Activated CD8-positive, alpha-beta memory T cell treated with anti-CD3 and anti-CD28 coated beads for 1 hour (primary cell): ENCODE results near the gene SOS1.
A peak's percentile ranks its signal among the peaks of the same experiment; 100 is the strongest.
"Not testable (repeated sequence)": the region's sequence is repeated elsewhere in the genome, so short reads cannot be mapped to it uniquely, and the experiment has no call there.

Experiments
- DNase-seq, 2 donors: peaks; one replicate each; pipeline ENCODE4 v3.0.0-alpha.2; 2020; ENCODE audit warnings: low read depth in 1 of 2; ENCODE audit errors: extremely low read depth in 1 of 2

SOS1 gene

DNA sequence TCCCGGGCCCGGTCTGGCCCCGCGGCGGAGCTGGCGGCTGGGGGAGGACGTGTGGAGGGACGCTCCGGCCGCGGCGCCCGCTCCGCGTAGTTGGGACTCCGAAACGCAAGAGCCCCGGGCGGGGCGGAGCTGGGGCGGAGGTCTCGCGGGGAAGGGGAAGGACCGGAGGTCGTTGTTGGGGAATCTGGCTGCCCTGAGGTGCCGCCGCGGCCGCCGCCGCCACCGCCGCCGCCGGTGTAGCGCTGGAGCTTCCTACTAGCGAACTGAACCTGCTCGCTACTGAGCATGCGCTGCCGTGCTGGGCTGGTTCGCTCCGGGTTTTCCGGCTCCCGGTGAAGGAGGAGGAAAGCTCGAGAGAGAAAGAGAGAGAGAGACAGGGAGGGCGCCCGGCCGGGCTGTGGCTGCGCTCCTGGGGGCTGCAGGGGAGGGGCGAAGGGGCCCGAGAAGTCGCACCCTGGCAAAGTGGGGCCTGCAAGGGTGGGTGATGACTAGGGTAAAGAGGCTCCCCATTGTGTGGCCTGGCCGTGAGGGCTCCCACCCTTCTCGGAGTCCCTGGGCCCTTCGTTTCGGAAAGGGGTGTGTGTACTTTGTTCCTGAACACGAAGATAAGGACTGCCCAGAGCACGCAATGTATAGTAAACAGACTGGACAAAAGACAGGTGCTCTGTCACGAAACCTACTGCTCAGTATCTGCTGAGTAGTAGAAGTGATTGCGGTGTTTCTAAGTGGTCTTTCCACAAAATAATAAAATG is at the start of gene SOS1:
Gene SOS1 (minus strand): TSS at position 281 of the 752 bp plus-strand sequence. CDS start 629 bp downstream, outside the sequence.
- DNase-seq: peak; percentile 83 to 89

DNA sequence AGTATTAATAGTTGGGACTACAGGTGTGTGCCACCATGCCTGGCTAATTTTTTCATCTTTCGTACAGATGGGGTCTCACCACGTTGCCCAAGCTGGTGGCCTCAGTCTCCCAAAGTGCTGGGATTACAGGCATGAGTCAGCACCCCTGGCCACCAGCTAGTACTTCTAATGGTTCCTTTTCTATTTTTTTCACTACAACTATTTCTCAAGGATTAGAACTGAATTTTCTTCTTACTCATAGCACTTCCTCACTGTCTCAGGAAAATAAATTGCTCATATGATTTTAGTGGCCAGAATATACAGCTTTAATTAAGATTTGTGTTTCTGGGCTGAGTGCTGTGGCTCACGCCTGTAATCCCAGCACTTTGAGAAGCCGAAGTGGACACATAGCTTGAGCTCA is 43.2 kb upstream of the SOS1 start:
- DNase-seq: no peak

DNA sequence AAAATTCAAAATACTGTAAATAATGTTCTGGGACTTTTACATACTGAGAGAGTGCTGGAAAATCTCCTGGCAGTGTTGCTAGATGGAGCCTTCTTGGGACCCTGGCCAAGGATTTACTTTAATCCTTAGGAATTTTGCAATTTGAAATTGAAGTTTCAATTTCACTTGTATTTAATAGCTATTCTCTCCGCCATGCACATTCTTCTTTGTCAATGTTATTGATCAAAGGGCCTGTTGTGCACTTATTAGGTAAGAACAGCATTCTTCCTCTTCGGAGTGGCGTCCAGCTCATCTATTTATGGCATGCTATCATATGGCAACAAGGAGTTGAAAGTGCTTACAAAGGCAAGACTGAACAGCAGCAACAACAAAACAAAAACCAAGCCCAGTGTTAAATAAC is 40.1 kb upstream of the SOS1 start:
- no peak for DNase-seq

DNA sequence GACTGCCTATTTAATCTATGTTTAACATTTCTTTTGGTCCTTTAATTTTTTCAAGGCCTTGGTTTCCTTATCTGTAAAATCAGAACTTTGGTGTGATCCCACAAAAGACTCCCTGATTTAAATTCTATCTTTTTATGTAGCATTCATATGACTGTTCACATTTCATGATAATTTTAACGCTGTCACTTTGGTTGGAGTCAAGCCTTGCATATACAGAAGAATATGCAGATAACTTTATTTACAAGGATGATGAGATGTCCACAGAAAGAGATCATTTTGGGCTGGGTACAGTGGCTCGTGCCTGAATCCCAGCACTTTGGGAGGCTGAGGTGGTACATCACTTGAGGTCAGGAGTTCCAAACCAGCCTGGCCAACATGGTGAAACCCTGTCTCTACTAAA is 38.4 kb upstream of the SOS1 start:
- no peak for DNase-seq

DNA sequence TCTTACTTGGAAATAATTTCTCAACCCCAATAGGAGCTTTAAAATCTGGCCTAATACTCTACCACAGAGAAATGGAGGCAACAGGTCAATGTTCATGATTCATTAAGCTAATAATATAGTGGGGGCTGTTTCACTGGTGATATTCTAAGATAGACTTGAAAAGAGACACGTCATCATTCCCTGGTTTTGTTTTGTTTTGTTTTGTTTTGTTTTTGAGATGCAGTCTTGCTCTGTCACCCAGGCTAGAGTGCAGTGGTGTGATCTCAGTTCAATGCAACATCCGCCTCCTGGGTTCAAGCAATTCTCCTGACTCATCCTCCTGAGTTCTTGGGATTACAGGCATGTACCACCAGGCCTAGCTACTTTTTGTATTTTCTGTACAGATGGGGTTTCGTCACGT is 37.5 kb upstream of the SOS1 start:
- DNase-seq: no peak

DNA sequence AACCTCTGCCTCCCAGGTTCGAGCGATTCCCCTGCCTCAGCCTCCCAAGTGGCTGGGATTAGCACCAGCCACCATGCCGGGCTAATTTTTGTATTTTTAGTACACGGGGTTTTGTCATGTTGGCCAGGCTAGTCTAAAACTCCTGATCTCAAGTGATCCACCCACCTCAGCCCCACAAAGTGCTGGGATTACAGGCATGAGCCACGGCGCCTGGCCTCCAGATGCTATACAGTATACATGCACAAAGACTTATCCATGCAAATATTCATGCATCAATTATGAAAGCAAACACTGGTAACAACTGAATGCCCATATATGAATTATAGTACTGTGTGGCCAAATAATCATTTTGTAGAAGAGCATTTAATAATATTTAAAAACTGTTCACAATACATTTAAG is 36.0 kb upstream of the SOS1 start:
- DNase-seq: no peak

DNA sequence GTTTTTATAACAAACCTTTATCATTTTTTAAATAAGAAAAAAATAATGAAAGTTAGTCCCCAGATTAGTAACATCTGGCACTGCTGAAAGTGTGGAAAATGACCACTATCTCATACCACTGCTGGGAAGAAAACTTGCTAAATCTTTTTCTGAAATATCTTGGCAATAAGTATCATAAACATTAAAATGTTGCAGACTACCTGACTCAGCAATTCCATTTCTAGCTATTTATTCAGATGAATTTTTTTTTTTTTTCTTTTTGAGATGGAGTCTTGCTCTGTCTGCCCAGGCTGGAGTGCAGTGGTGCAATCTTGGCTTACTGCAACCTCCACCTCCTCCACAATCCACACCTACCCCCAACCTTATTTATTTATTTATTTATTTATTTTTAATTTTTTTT is 35.3 kb upstream of the SOS1 start:
- DNase-seq: no peak

DNA sequence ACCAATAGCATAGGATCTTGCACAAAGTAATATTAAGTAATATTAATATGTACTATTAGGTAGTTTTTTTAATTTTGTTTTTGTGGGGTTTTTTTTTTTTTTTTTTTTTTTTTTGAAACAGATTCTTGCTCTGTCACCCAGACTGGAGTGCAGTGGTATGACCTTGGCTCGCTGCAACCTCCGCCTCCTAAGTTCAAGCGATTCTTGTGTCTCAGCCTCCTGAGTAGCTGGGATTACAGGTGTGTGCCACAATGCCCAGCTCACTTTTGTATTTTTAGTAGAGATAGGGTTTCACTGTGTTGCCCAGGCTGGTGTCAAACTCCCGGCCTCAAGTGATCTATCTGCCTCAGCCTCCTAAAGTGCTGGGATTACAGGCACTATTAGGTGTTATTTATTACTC is 34.7 kb upstream of the SOS1 start:
- DNase-seq: not testable (repeated sequence)

DNA sequence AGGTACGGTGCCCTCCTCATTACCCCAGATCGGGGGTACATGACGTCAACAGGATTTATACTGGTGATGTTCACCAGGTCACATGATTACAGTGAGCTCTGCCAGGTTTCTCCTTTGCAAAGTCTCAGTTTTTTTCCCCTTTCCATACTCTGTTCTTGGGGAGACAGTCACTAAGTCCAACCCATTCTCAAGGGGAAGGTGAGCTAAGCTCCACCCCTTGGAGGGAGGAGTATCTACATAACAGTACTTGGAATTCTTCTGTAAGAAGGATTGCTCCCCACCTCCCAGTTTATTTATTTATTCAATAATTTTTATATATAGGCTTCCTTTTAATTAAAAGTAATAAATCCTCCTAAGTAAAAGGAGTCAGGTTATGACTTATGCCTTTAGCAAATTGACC is 34.1 kb upstream of the SOS1 start:
- DNase-seq: no peak

DNA sequence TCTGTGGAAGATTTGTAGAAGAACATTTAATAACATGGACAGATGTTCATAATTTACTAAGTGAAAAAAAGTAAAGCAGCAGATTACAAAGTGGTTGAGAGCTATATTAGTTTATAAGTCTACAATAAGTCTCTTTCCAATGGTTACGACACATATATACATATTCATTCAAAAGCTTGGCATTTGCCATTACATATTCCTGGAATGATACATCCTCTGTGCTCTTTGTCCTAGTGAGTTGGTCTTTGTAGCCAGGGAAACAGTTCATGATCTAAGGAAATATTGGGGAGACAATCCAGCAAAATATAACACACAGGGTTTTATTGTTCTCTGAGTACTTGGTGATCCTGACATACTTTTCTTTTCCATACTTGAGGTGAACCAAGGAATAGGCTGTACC is 32.5 kb upstream of the SOS1 start:
- DNase-seq: no peak

DNA sequence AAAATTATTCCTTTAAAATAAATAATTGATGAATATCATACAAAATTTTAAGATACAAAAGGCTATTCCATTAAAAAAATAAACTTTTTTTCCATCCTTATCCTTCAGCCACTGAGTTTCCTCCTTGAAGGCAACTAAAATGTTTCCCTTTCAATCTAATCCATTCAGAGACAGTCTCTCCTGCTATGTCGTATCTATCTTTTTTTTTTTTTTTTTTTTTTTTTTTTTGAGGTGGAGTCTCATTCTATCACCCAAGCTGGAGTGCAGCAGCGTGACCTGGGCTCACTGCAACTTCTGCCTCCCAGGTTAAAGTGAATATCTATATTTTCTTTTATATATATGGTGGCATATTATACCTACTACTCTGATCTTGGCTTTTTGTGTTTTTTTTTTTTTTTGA is 31.7 kb upstream of the SOS1 start:
- no peak for DNase-seq

DNA sequence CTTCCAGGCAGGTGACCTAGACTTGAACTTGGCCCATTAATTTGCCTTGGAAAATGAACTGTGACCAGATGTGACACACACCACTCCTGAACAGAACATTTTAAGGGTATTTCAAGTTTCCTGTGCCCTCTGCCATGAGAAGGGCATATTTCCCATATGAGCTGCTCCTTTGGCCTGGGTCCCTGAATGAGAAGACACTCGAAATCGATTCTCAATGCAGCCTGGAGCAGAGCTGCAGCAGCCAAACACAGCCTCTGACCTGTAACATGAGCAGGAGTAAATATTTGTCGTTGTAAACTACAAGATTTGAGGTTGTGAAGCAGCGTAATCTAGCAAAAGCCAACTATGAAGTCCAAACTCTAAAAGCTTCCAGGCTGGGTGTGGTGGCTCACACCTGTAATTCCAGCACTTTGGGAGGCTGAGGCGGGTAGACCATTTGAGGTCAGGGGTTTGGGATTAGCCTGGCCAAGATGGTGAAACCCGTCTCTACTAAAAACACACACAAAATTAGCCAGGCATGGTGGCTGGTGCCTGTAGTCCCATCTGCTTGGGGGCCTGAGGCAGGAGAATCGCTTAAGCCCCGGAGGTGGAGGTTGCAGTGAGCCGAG is 30.1 kb upstream of the SOS1 start:
- no peak for DNase-seq

DNA sequence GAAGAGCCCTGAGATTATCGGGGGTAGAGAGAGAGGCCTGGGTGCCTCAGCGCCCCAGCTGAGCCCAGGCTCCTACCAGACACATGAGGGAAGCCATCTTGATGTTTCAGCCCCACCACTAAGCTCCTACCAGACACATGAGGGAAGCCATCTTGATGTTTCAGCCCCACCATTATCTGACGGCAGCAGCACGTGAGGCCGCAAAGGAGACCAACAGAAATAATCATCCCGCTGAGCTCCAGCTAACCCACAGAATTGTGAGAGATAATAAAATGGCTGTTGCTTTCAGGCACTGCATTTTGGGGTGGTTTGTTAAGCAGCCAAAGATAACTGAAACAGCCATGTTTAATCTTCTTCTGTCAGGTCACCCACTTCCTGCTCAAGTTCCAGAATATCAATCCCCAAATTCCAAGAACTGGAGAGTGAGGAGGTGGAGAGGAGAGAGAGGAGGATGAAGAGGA is 29.3 kb upstream of the SOS1 start:
- no peak for DNase-seq

DNA sequence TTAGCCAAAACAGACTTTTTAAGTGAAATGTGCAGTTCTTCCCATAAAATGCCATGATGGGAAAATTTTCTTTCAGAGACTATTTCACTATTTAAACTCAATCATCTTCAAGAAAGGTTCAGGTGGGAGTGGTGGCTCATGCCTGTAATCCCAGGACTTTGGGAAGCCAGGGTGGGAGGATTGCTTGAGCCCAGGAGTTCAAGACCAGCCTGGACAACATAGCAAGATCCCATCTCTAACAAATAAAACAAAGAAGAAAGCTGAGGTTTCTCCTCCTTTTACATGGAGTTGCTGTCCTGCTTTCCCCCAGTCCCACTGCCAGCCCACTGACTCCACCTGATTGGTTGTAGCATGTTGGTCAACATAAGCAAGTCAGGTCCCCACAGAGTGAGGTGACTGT is 25.8 kb upstream of the SOS1 start:
- DNase-seq: no peak

DNA sequence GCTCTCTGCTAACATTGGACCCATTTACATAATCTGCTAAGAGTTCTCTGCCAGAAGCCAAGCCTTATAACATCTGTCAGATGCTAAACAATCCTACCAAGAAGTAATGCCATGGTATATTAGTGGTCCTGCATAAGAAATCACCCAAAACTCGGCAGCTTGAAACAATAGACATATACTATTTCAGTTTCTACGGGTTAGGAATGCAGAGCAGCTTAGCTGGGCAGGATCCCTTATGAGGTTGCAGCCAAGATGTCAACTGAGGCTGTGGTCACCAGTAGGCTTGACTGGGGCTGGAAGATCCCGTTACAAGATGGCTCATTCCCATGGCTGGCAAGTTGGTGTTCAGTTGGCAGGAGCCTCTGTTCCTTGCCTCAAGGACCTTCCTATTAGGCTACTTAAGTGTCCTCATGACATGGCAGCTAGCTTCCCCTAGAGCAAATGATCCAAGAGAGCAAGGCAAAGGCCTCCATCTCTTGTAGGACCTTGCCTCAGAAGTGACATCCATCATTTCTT is 25.1 kb upstream of the SOS1 start:
- no peak for DNase-seq

DNA sequence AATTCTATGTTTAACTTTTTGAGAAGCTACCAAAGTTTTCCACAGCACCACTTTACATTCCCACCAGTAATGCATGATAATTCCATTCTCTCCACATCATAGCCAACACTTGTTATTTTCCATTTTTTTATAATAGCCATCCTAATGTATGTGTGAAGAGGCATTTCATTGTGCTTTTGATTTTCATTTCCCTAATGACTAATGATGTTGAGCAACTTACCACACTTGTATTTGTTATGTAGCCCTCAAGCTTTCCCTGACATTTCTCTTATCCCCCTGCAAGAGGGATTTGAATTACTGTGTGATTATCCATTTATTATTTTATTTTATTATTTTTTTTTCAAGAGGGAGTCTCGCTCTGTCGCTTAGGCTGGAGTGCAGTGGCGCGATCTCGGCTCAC is 23.6 kb upstream of the SOS1 start:
- DNase-seq: no peak

DNA sequence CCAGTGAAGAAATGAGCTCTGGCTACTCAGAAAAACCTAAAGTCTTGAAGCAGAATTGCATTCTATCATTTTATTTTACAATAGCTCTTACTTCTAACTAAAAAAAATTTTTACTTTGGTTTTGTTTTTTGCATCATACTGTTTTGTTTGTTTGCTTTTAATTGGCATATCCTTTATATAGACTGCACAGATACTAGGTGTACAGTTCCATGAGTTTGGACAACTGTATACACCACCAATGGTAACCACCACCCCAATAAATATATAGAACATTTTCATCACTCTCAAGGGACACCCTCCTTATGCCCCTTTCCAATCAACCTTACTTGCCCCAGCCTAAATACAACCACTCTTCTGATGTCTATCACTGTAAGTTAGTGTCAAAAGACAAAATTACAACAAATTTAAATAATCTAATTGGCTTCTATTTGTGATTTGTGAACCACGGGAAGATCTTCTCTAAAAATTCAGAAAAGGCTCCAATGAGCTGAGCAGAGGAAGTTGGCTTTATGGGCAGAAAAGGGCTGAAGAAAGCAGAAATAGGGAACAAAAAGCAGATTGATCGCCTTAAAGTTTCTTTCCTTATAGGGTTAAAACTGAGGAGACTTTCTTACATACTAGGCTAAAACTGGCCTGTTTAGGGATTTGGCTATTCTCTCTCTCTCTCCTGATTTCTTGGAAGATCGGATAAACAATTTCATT is 22.2 kb upstream of the SOS1 start:
- DNase-seq: no peak

DNA sequence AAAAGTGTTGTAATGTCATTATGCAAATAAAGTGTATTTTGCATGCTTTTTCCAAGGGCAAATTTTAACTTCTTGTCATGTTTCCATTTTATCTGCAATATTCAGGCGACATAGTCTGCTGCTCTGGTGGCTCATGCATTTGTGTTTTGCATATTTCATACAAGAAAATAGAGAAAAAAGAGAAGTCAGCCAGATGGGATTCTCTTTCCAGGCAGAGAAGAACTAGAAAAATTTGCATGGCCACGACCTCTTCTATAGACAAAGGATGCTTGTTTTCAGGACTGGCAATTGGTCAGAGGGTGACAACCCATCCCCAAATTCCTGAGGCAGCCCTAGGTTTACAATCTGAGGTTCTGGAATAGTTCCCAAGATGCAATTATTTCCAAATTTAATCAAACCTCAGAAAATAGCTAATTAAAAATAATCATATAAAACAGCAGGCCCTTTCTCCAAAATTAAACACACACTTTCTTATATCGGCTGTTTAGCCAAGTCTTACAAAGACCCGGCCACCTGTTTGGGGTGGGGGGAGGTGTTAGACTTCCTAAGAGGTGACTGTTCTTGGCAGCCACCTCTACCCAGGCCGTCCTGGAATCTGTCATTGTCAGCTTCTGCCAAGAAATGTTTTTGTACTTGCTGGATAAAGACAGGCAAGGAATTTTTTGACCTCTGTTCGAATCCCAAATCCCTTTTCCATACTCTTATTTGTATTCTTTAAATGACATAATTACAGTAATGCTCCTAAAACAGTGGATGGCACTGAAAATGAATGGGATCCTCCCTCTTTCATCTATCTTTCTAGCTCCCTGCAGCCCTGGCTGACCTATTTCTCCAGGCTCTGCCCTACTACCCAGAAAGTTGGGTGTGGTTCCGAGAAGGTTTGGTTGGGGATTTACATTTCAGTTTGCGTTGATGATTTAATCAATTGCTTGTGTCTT is 20.8 kb upstream of the SOS1 start:
- no peak for DNase-seq

DNA sequence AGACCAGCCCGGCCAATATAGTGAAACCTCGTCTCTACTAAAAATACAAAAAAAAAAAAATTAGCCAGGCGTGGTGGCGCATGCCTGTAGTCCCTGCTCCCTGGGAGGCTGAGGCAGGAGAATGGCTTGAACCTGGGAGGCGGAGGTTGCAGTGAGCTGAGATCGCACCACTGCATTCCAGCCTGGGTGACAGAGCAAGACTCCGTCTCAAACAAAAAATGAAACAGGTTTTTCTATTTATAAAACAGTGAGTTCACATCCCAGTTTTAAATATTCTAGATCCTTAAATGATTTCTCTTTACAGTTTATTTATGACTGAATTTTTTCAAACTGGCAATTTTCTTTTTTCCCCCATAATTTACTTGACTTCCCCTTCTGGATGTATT is 20.1 kb upstream of the SOS1 start:
- DNase-seq: not testable (repeated sequence)

DNA sequence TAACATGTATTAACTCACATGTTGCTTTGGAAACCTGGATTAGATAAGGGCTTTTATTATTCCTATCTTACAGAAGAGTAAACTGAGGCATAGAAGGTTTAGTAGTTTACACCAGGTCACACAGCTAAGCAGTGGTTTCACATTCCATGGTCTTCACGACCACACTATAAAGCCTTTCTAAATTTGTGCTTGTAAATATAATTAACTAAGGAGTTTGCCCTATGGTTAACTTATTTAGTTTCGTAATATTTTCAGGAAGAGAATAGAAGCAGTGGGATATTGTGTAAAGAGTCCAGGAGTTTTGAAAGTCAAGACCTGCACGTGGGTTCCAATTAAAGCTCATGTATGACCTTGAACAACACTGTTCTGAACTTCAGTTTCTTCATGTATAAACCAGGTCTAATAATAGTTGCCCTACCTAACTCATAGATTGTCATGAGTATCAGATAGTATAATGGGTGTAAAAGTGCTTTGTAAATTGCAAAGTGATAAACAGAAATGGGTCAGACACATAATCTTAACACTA is 19.5 kb upstream of the SOS1 start:
- no peak for DNase-seq
